CD4-positive, alpha-beta T cell treated with Interleukin-2 at 100 ng/mL for 4 hours (primary cell): ENCODE data around the gene LETM1.

Experiments used
- DNase-seq: peaks from one replicate; pipeline ENCODE4 v3.0.0-alpha.2; 2020; ENCODE audit warnings: low spot score

The LETM1 gene

DNA sequence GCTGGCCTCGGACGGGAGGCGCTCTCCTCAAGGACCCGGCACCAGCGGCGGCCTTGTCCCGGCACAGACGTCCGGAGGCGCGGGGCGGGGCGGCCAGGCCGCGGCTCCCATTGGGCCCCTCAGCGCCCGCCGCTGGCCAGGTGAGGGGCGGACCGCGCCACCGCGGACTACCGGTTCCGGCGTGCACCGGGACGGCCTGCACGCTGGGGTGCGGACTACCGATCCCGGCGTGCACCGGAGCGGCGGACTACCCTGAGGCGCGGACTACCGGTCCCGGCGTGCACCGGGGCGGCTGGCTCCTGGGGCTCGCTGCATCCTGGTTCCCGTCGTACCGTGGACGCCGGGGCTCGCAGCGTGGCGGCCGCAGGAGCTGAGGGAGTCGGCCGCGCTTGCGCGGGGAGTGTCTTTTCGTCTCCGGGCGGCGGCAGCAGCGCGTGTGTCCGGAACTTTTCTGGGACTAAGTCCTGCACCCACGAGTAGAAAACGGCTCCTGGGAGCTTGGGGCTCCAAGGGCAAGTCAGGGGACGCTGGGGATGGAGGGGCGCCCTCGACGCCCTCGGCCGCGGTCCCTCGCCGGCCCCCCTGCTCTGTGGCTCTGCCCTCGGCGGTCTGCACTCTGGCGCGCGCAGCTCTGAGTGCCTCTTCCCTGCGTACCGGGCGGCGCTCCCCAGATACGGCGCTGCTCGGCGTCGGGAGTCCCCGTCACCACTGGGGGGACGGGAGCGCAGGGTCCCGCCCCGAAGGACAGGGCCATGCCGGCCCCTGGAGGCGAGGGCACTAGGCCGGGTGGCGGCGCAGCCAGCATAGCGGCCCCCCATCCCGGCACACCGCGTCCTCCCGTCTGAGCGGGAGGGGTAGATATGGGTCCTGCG is at the start of gene LETM1:
Gene LETM1 (minus strand): TSS at position 86 of the 872 bp plus-strand sequence. CDS start 206 bp downstream, outside the sequence.
- DNase-seq, result peak; percentile 93

DNA sequence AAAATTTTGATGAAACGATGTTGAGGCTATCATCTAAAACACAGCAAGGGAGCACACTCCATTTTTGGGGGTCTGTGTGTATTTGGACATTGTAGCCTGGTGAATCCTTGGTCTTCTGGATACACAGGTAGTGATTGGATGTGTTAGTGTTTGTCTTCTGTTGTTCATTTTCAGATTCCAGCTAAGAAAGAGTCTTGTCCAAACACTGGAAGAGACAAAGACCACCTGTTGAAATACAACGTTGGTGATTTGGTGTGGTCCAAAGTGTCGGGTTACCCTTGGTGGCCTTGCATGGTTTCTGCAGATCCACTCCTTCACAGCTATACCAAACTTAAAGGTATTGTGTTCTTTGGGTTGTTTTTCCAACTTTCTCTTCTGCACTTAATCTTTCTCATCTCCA is 48.1 kb upstream of the LETM1 start:
- no peak for DNase-seq

DNA sequence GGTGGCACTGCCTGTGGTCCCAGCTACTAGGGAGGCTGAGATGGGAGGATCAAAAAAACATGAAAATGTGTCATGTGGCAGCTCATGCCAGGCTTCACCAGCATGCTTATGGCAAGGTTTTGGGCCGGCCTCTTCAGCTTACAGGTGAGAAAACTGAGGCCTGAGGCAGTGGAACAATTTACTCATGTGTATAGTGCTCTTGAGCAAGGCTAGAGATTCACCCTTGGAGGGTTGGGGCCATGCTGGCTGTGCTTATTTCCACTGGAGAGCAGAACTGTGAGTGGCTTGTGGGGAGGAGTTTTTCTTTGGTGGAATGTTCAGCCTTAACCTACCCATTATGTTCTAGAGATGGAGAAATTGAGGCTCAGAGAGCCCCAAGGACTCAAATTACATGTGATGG is 47.1 kb upstream of the LETM1 start:
- no peak for DNase-seq

DNA sequence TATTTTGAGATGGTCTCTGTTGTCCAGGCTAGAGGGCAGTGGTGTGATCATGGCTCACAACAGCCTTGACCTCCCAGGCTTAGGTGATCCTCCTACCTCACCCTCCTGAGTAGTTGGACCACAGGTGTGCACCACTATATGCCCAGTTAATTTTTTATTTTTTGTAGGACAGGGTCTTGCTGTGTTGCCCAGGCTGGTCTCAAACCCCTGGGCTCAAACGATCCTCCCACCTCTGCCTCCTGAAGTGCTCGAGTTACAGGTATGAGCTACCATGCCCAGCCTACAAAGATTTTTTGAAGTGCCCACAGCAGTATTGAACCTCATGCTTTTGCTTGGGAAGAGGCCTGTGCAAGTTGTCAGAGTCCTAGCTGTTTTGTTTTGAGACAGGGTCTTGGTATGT is 46.3 kb upstream of the LETM1 start:
- DNase-seq, result no peak

DNA sequence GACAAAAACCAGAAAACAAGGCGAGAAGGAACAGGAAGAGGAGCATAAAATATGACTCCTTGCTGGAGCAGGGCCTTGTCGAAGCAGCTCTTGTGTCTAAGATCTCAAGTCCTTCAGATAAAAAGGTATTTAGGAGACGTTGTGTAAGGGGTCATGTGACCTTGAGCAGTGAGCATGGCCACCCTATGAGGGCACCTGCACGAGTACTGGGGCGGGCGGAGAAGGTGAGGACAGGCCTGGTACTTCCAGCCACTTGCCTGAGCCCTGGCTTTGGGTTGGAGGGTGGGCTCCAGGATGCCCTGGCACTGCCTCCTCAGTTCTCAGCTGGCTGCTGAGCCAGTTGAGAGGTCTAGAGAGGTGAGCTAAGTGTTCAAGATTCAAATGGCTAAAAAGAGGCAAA is 45.2 kb upstream of the LETM1 start:
- DNase-seq, result no peak

DNA sequence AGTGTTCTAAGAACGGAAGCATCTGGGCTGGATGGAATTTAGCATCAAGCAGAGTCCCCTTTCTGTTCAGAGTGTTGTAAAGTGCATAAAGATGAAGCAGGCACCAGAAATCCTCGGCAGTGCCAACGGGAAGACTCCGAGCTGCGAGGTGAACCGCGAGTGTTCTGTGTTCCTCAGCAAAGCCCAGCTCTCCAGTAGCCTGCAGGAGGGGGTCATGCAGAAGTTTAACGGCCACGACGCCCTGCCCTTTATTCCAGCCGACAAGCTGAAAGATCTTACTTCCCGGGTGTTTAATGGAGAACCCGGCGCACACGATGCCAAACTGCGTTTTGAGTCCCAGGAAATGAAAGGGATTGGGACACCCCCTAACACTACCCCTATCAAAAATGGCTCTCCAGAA is 44.7 kb upstream of the LETM1 start:
- no peak for DNase-seq

DNA sequence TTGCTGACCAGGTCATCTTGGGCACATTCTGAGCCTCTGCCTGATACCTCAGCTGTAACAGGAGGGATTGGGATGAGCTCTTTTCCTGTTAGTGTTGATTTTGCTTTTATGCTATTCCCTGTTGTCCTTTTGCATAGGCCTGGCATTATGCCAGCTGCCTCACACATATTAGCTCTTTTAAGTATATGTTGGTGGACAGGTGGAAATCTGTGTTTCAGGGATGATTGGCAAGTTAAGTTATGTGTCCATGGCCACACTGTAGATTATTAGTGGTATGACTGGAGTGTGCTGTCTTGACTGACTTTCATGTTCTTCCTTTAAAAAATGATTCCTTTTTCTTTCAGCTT is 44.1 kb upstream of the LETM1 start:
- DNase-seq, result no peak

DNA sequence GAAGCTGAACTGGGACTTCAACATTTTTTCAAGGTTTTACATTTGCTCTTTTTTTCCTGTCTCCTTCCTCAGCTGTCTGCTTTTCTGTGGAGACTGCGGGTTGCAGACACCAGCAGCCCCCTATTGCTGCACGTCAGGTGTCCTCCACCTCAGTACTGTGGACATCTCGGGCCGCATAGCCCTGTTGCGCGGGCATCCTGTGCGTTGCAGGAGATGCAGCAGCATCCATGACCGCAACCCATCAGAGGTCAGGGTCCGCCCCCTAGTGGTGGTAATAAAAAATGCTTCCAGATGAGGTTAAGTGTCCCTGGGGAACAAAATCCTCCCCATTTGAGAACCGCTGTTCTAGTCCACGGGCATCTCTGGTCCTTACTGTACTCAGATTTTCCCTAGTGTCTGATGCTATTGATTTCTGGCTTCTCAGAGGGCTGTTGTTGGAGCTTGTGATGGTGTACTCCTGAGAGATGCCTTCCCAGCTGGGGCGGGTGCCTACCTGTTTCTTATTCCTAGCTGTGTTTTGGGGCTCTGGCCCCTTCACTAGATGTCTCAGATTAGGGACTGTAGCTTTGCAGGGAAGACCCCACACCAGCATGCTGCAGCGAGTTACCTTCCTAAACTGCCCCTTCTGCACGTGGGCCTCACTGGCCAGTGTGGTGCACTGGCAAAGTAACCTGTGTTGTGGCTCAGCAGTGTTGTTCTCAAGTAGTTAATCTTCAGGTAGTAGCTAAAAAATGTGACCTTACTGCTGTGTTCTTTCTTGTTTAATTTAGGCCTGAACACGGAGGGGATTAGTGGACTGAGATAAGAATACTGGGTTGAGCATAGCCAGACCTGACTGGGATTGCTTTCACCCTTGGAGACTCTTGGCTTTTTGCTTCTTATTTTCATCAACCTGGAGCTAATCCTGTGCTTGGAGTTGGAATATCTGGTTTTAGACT is 43.5 kb upstream of the LETM1 start:
- peak; percentile 83 for DNase-seq

DNA sequence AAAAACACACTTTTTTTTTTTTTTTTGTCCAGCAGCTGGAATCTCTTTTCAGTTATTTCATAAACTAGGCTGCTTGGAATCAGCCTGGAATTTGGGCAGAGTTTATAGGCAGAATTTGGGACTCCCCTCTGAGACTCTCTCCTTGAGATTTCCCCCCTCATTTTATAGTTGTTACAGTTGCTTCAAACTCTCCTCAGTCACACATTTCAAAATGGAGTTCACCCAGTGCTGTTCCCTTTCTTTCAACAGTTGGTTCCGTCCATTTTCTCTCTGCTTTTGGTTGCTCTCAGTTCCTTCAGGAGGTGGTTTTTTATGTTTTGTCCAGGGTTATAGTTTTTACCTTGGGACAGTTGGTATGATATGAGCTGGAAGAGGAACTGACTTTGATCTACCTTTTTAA is 42.7 kb upstream of the LETM1 start:
- no peak for DNase-seq

DNA sequence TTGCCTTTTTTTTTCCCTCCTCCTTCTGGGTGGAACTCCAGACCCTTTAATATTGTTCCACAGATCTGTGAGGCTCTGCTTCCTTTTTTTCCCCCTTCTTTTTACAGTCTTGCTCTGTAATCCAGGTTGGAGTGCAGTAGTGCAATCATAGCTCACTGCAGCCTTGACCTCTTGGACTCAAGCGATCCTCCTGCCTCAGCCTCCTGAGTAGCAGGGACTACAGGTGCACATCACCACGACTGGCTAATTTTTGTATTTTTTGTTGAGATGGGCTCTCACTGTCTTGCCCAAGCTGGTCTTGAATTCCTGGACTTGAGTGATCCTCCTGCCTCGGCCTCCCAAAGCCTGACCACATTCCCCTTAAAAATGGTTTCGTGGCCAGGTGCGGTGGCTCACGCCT is 42.1 kb upstream of the LETM1 start:
- DNase-seq, result no peak

DNA sequence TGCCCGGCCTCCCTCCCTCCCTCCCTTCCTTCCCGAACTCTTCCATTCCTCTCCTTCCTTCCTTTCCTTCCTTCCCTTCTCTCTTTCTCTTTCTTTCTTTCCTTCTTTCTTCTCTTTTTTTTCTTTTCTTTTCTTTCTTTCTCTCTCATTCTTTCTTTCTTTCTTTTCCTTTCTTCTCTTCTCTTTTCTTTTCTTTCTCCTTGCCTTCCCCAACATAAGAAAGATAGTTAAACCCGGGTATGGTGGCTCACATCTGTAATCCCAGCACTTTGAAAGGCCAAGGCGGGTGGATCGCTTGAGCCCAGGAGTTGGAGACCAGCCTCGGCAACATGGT is 40.7 kb upstream of the LETM1 start:
- DNase-seq, result no peak

DNA sequence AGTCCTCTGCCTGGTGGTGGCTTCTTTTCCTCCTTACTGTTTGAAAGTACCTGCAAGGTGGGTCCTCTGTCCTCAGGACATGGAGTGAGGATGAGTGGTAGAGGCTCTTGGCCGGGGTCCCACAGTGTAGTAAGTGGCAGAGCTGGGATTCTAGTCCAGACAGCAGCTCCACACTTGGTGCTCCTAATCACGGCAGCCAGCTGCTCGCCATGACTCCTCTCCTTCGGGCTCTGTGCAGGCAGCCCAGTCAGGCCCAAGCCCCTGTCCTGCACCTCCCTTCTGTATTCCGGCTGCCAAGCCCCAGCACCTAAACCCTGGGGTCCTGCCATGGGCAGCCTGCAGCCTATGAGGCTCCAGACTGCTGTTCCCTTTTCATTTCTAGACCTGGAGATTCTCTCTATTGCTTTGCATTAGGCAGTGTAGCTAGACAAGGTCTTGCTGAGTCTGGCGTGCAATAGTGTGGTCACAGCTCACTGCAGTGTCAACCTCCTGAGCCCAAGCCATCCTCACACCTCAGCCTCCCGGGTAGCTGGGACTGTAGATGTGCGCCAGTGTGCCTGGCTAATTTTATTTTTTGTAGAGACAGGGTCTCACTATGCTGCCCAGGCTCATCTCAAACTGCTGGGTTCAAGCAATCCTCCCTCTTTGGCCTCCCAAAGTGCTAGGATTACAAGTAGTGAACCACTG is 40.2 kb upstream of the LETM1 start:
- DNase-seq, result no peak

DNA sequence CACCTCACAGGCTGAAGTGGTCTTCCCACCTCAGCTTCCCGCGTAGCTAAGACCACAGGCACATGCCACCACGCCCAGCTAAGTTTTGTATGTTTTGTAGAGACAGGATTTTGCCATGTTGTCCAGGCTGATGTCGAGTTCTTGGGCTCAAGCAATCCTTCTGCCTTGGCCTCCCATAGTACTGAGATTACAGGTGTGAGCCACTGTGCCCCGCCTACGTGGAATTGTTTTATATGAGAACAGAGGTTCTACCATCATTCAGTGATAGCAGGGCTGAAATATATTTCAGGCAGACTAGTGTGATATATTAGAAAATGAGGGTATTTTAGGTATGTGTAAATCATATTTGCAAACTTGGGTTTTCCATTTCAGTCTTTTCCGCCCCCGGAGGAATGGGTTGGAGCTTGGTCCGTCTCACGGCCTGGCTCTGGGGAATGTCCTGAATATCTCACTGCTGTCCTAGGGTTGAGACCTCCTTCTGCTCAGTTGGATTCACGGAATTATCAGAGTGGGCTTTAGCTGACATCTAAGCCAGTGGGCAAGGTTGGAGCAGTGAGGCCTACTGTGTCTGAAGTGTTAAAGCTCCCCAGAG is 35.1 kb upstream of the LETM1 start:
- no peak for DNase-seq

DNA sequence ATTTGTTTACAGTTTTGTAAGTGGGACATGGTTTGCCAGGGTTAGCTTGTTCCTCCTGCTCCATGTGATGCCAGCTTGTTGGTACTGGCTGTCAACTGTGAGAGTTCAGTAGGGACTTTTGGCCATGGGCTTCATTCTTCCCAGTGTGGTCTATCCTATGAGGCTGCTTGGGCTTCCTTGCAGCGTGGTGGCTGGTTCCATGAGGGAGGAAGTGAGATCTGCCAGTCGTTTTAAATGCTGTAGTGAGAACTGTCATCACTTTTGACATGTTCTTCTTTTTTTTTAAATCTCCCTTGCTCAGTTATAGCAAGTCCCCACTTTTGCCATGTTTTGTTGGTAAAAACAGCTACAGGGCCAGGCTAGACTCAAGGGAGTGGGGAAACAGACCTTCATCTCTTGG is 31.1 kb upstream of the LETM1 start:
- no peak for DNase-seq

DNA sequence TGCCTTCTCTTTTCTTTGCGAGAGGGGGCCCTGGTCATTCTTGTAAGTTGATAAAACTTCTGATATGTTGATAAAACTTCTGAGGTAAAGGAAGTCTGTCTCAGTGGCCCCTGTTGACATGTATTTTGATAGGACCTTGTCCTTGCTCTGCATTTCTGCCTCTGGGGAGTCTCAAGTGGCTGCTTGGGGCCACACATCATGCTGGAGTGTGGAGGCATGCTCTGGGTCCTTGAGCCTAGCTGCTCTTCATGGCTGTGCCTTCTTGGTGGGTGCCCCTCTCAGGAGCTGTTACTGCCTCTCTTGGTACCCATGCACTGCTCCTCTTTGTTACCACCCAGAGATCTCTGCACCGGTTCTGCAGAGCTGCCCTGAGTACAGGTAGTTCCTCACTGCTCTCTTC is 29.5 kb upstream of the LETM1 start:
- no peak for DNase-seq

DNA sequence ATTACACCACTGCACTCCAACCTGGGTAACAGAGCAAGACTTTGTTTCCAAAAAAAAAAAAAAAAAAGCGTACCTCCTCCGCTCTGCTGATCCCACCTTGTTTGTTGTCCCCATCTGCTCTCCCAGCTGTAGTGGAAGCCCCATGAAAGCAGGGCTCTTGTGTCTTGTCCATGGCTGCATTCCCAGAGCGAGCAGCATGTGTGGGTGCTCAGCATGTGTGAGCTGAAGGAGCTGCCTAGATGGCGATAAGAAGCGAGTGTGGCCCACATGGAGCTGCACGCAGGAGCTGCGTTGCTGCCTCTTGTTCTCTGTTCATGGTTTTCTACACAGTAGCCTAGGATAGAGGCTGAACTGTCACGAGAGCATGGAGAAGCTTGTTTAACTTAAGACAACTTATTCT is 27.6 kb upstream of the LETM1 start:
- no peak for DNase-seq

DNA sequence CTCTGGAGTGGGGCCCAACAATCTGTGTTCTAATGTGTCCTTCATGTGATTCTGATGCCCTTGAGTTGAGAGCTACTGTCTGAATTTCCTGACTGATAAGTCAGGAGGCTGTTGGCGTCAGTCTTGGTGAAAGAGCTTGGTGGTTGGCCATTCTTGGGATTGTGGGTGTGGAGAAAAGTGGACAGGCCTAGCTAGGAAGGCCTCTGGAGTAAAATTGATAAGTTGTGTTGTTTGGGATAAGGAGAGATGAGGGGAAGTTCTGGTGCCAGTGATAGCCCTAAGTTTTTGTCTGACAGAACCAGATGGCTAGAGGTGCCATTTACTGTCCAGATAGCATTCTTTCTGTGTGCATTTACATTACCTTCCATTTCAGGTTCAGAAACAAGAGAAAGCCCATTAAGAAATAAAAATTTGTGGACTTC is 26.9 kb upstream of the LETM1 start:
- DNase-seq, result no peak

DNA sequence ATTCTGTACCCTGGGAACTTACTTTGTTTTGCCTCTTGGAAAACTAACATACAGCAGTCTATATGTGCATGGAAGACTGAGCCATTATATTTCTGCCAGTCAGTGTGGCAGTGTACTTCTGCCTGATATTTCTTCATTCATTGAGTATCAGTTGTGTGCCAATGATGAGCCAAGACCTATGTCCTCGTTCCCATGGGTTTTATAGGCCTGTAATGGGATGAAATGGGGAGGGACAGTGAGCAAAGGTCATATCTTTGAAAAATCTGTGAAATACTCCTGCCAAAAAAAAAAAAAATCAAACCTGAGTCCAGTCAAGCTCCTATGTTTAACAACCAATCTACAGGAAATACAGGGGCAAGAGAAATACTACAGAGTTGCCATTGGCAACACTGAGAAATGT is 24.4 kb upstream of the LETM1 start:
- no peak for DNase-seq

DNA sequence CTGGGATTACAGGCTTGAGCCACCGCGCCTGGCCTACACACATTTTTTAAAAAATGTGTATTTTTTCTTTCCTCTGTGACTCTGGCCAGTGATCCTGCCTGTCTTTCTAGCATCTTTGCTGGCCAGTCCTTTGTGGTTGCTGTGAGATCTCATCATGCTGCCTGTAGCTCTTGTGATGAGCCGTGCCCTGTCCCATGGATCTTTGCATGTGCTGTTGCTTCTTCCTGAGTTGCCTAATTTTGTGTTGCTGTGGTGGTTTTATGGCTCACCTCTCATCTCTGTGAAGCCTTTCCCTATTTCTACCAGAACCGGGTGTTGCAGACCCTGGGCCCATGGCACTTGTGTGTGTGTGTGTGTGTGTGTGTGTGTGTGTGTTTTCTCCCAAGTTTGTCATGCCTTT is 23.5 kb upstream of the LETM1 start:
- no peak for DNase-seq

DNA sequence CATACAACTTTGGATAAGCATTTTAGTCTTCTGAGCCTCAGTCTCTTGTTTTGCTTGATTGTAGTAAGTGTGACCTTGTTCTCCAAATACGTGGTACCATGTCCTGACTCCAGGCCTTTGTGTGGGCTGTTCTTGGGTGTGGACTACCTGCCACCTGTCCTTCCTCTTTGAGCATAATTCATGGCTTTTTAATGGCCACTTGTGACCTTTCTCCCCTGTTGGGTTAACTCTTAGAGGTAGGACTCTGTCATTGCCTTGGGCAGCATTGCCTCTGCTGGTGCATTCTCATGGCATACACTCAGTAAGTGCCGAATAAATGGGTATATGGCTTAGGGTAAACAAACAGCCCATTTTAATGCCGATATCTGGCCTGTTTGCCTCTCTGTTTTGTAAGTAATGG is 18.2 kb upstream of the LETM1 start:
- DNase-seq, result no peak

DNA sequence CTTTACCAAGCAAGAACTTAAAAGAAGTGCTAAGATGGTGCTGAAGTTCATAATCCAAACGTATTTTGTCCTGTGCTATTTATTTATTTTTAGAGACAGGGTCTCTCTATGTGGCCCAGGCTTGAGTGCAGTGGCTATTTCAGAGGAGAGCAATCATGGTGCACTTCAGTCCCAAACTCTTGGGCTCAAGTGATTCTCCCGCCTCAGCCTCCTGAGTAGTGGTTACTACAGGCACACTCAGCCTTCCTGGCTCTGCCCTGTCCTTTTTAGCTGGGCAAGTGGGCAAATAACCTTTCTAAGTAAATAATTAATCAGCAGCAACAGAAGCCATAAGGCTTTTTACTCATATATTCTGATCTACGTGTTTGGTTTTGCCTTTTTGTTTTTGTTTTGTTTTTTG is 17.8 kb upstream of the LETM1 start:
- no peak for DNase-seq

DNA sequence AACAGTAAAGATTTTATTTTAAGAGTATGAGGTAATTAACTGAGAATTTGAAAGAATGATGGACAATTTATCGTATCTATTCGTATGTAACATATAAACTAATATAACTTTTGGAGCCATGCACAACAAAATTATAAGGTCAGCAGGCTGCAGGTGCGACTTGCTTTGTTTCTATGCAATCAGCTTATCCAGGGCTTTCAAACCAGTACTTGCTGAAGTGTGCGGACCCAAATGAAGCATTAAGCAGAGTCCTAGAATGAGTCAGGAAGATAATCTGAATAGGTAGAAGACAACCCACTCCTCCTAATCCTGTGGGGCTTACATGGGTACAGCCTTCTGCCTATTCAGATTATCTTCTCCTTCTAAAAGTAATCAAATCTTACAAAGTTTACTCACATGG is 17.3 kb upstream of the LETM1 start:
- no peak for DNase-seq
